ENCODE results near the gene HNRNPL.

DNA sequence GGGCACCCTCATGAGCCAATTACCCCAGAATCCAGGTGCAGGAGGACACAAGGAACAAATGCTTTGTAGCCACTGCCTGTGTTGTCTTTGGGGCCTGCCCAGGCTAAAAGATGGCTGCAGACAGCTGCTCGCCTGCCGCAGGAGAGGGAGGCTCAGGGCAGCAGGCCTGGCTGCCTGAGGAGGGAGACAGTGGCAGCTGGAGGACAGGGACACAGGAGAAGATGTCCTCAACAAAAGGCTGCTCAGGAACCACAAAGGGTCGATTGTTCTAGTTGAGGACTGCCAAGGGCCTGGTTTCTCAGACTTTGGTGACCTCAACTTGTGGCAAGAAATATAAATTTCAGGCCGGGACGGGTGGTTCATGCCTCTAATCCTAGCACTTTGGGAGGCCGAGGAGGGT lies 42.0 kb upstream of the HNRNPL start:
- TF ChIP-seq POLR2A (IDR thresholded peaks at IDR 0.05) (no peak), EP300 (IDR thresholded peaks at IDR 0.05) (no peak)
